HepG2 (cell line): ENCODE measurements around the gene B3GALNT2. TPM values are rescaled to one million over a fixed set of nuclear protein-coding genes. Genes with fewer than 3 reads are reported as not detected.

Experiments
- ATAC-seq: fragments of 200-7000 bp; cut with Tn5 transposase; 3 replicates; pipeline ENCODE4 v1.9.1; 2020; ENCODE audit warnings: mild to moderate bottlenecking, moderate library complexity
- BruUV-seq: library from RNA; stranded (reverse); fragments of 400-500 nt; replicated peaks from 2 replicates; lab custom pipeline; 2021; lab: Mats Ljungman, UMichigan
- CTCF ChIA-PET: fragments of 300-600 bp; formaldehyde crosslinking; extraction: SDS; loops from one replicate; lab custom pipeline; 2021; ENCODE audit warnings: low total read pairs, inconsistent platforms, low intra/inter-chr PET ratio; lab: Yijun Ruan, JAX
- POLR2A ChIA-PET: fragments of 350-600 bp; sonication (Branson Sonifier 250); formaldehyde crosslinking; loops from one replicate; lab custom pipeline; 2020; ENCODE audit warnings: antibody characterized with exemption, inconsistent platforms; lab: Yijun Ruan, JAX
- DNase-seq: peaks from one replicate; pipeline ENCODE4 v3.0.0-alpha.2; 2015; ENCODE audit warnings: low spot score
- FAIRE-seq: peaks from 3 replicates; lab custom pipeline; 2011; peaks lifted over from hg19 to GRCh38; lab: Jason Lieb, UNC
- H2AFZ ChIP-seq: one replicate; pipeline ENCODE4 v1.6.1; 2011; ENCODE audit warnings: low read length, inconsistent platforms
- H3K27ac ChIP-seq: fragments of 300-600 bp; 3 replicates; pipeline ENCODE4 v1.8.0; 2011; ENCODE audit warnings: mixed run types, mild to moderate bottlenecking, mixed read lengths, low read length, inconsistent platforms; ENCODE audit not compliant: insufficient read depth; ENCODE audit errors: extremely low read length
- H3K27me3 ChIP-seq, 2 experiments: fragments of 200-600 bp in 1 of 2; 2 replicates in 1 of 2; 3 replicates in 1 of 2; pipeline versions ENCODE4 v1.6.0 to v1.8.0; 2011; ENCODE audit warnings: low read length in 2 of 2, mild to moderate bottlenecking in 2 of 2, moderate library complexity in 2 of 2, inconsistent platforms in 1 of 2; ENCODE audit not compliant: insufficient read depth in 2 of 2, control insufficient read depth in 1 of 2
- H3K36me3 ChIP-seq, 2 experiments: fragments of 200-600 bp in 1 of 2; replicated peaks in 1 of 2; 2 replicates in 1 of 2; 3 replicates in 1 of 2; pipeline versions ENCODE4 v1.5.1 to v1.8.0; 2011; ENCODE audit warnings: low read length in 2 of 2, inconsistent platforms in 1 of 2; ENCODE audit not compliant: insufficient read depth in 2 of 2, control insufficient read depth in 1 of 2
- H3K4me1 ChIP-seq: 2 replicates; pipeline ENCODE4 v1.5.1; 2012; ENCODE audit warnings: low read length, inconsistent platforms; ENCODE audit not compliant: insufficient read depth
- H3K4me2 ChIP-seq: 2 replicates; pipeline ENCODE4 v1.6.0; 2011; ENCODE audit warnings: low read depth, low read length, inconsistent platforms
- H3K4me3 ChIP-seq, 3 experiments: fragments of 200-600 bp in 1 of 3; sonication (generic), shearing (Covaris generic) in 1 of 3; replicated peaks in 1 of 3; 2 replicates each; pipeline ENCODE4 v1.5.1; 2011 to 2016; ENCODE audit warnings: low read length in 3 of 3, inconsistent platforms in 2 of 3, low read depth in 2 of 3, mild to moderate bottlenecking in 2 of 3, control low read depth in 1 of 3, mixed read lengths in 1 of 3; ENCODE audit not compliant: insufficient read depth in 1 of 3
- H3K79me2 ChIP-seq: one replicate; pipeline ENCODE4 v1.6.1; 2011; ENCODE audit warnings: low read length, inconsistent platforms; ENCODE audit not compliant: insufficient read depth
- H3K9ac ChIP-seq: 2 replicates; pipeline ENCODE4 v1.6.0; 2011; ENCODE audit warnings: mild to moderate bottlenecking, low read depth, low read length, inconsistent platforms; ENCODE audit not compliant: insufficient read depth
- H3K9me3 ChIP-seq: 2 replicates; pipeline ENCODE4 v1.5.1; 2012; ENCODE audit warnings: mild to moderate bottlenecking, low read length
- H4K20me1 ChIP-seq: 2 replicates; pipeline ENCODE4 v1.6.0; 2011; ENCODE audit warnings: inconsistent platforms, mild to moderate bottlenecking, low read length, moderate library complexity; ENCODE audit not compliant: insufficient read depth
- ADNP ChIP-seq: sonication (generic); formaldehyde crosslinking; IDR thresholded peaks from 2 replicates; pipeline ENCODE4 v1.4.0; 2020; ENCODE audit warnings: missing genetic modification reagents
- FOXJ3 ChIP-seq: sonication (generic); formaldehyde crosslinking; IDR thresholded peaks from 2 replicates; pipeline ENCODE4 v1.4.0; 2020; ENCODE audit warnings: missing genetic modification reagents, mild to moderate bottlenecking, borderline replicate concordance
- NFKBIZ ChIP-seq: IDR thresholded peaks from 2 replicates; pipeline ENCODE4 v1.6.1; 2018; ENCODE audit warnings: missing genetic modification reagents, missing compliant biosample characterization
- NPAS2 ChIP-seq: sonication (generic); formaldehyde crosslinking; IDR thresholded peaks from 2 replicates; pipeline ENCODE4 v1.8.0; 2022; ENCODE audit warnings: mild to moderate bottlenecking, missing genetic modification reagents, borderline replicate concordance
- TSC22D2 ChIP-seq: sonication (generic); formaldehyde crosslinking; IDR thresholded peaks from 2 replicates; pipeline ENCODE4 v1.5.1; 2020; ENCODE audit warnings: missing genetic modification reagents, mild to moderate bottlenecking, borderline replicate concordance
- U2AF2 ChIP-seq: fragments of 200-400 bp; formaldehyde crosslinking; IDR thresholded peaks from 2 replicates; pipeline ENCODE4 v1.6.1; 2017; ENCODE audit warnings: low read depth, mild to moderate bottlenecking, low read length
- ZFP41 ChIP-seq: sonication (generic); formaldehyde crosslinking; IDR thresholded peaks from 2 replicates; pipeline ENCODE4 v1.4.0; 2020; ENCODE audit warnings: mild to moderate bottlenecking, missing genetic modification reagents, borderline replicate concordance
- ZMAT5 ChIP-seq: sonication (generic); formaldehyde crosslinking; IDR thresholded peaks from 2 replicates; pipeline ENCODE4 v1.5.0; 2020; ENCODE audit warnings: mild to moderate bottlenecking, low read depth, missing genetic modification reagents, borderline replicate concordance
- ZNF264 ChIP-seq: sonication (generic); formaldehyde crosslinking; IDR thresholded peaks from 2 replicates; pipeline ENCODE4 v1.4.0; 2020; ENCODE audit warnings: missing genetic modification reagents
- ZNF557 ChIP-seq: sonication (generic); formaldehyde crosslinking; IDR thresholded peaks from 2 replicates; pipeline ENCODE4 v1.4.0; 2020; ENCODE audit warnings: missing genetic modification reagents
- ZNF710 ChIP-seq: sonication (generic); formaldehyde crosslinking; IDR thresholded peaks from 2 replicates; pipeline ENCODE4 v1.5.0; 2020; ENCODE audit warnings: mild to moderate bottlenecking, missing genetic modification reagents, borderline replicate concordance
- ZNF773 ChIP-seq: sonication (generic); formaldehyde crosslinking; IDR thresholded peaks from 2 replicates; pipeline ENCODE4 v1.4.0; 2020; ENCODE audit warnings: missing genetic modification reagents, borderline replicate concordance
- WGBS: methylation state at CpG from one replicate; pipeline ENCODE4 v1.1.6; 2017; ENCODE audit warnings: low lambda C conversion rate; 5-methylcytosine and 5-hydroxymethylcytosine counted together
- in situ Hi-C: cut with HindIII; loops from 2 replicates; pipeline ENCODE4 v1.10.0; 2017; ENCODE audit warnings: low pct_unique_long_range_greater_than_20kb; ENCODE audit not compliant: extremely low pct_ligation_motif_present
- intact Hi-C: fragments of 100-400 bp; cut with micrococcal nuclease; formaldehyde crosslinking; loops from one replicate; pipeline ENCODE4 v1.10.0; 2022; ENCODE audit not compliant: unreplicated experiment
- polyA plus RNA-seq, 8 experiments: library from polyadenylated mRNA; depleted of rRNA in 3 of 8; stranded (reverse) in 7 of 8; unstranded in 1 of 8; fragments of >200 nt; fragmentation: Illumina TruSeq in 4 of 8; extraction: Trizol in 4 of 8; gene quantifications; 2 replicates each; pipeline versions ENCODE4 v1.2.1 to v1.2.3, GENCODE V29; 2011 to 2016; ENCODE audit warnings: low read depth in 4 of 8, missing spikeins in 1 of 8, mixed read lengths in 1 of 8; ENCODE audit not compliant: insufficient read depth in 1 of 8
- total RNA-seq, 5 experiments: library from RNA; depleted of rRNA; stranded (reverse); fragments of >200 nt; fragmentation: Illumina TruSeq; extraction: Trizol; gene quantifications; 2 replicates each; pipeline ENCODE4 v1.2.3, GENCODE V29; 2016; ENCODE audit warnings: low read depth in 1 of 5
- TF ChIP-seq, protein P1 (sequence below): sonication (generic); formaldehyde crosslinking; IDR thresholded peaks from 2 replicates; pipeline ENCODE4 v1.4.0; 2020; ENCODE audit warnings: mild to moderate bottlenecking, missing genetic modification reagents
- TF ChIP-seq, protein P2 (sequence below): IDR thresholded peaks from 2 replicates; pipeline ENCODE4 v1.6.1; 2016; ENCODE audit warnings: low read depth, control low read depth
- TF ChIP-seq, protein P3 (sequence below): conservative IDR thresholded peaks from 2 replicates; pipeline ENCODE4 v1.6.1; 2018; ENCODE audit warnings: missing genetic modification reagents
- TF ChIP-seq, protein P4 (sequence below): IDR thresholded peaks from 2 replicates; pipeline ENCODE4 v1.6.1; 2016; ENCODE audit warnings: missing biosample characterization, missing genetic modification reagents, low read depth
- TF ChIP-seq, protein P5 (sequence below): sonication (generic); formaldehyde crosslinking; IDR thresholded peaks from 2 replicates; pipeline ENCODE4 v1.5.0; 2020; ENCODE audit warnings: missing genetic modification reagents

B3GALNT2 gene
- total and polyA plus RNA-seq, 2 of the 13 experiments (the other 11 are each of a cell fraction or from before 2014, with no cell fraction given): 16.5 to 28.9 TPM

GRCh38 chr1:235465066-235465465, 39.2 kb downstream of the B3GALNT2 start:
- FAIRE-seq (no peak), ATAC-seq (no peak), DNase-seq (no peak)
- no peaks in the 10 kb centered on the region for H4K20me1 ChIP-seq
- no peaks in the 10 kb centered on the region for H3K9me3 ChIP-seq
- no peak overlapping the region for H3K4me2 ChIP-seq
- H3K27me3 ChIP-seq: no peaks in the 10 kb centered on the region
- WGBS: 96% methylated on average over 3 of the region's 3 CpGs
- no peak overlapping the region for H3K9ac ChIP-seq
- peaks cover 0 to 6% of the 10 kb centered on the region in 2 experiments; a peak in 2 of 5 replicates for H3K36me3 ChIP-seq
- ChIA-PET POLR2A (no interaction called here), CTCF (no interaction called here)
- H3K79me2 ChIP-seq: no peaks in the 10 kb centered on the region
- no peak overlapping the region for H3K4me3 ChIP-seq
- H3K27ac ChIP-seq: no peak overlapping the region
- in situ Hi-C loops (no loop called here), intact Hi-C loops (no loop called here)
- no peak overlapping the region for H2AFZ ChIP-seq
- no peaks in the 10 kb centered on the region for H3K4me1 ChIP-seq
- BruUV-seq: no TSS peak
- TF ChIP-seq, protein P1, sequence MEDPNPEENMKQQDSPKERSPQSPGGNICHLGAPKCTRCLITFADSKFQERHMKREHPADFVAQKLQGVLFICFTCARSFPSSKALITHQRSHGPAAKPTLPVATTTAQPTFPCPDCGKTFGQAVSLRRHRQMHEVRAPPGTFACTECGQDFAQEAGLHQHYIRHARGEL (CRISPR knock-in tag): no peak
- no peak for TF ChIP-seq ZFP41
- TF ChIP-seq U2AF2: no peak
- no peak for TF ChIP-seq ZMAT5
- TF ChIP-seq ZNF710: no peak
- TF ChIP-seq, protein P2, sequence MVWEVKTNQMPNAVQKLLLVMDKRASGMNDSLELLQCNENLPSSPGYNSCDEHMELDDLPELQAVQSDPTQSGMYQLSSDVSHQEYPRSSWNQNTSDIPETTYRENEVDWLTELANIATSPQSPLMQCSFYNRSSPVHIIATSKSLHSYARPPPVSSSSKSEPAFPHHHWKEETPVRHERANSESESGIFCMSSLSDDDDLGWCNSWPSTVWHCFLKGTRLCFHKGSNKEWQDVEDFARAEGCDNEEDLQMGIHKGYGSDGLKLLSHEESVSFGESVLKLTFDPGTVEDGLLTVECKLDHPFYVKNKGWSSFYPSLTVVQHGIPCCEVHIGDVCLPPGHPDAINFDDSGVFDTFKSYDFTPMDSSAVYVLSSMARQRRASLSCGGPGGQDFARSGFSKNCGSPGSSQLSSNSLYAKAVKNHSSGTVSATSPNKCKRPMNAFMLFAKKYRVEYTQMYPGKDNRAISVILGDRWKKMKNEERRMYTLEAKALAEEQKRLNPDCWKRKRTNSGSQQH: no peak
- no peak for TF ChIP-seq FOXJ3 (CRISPR knock-in tag)
- no peak for TF ChIP-seq NPAS2
- no peak for TF ChIP-seq NFKBIZ (CRISPR knock-in tag)
- no peak for TF ChIP-seq TSC22D2 (CRISPR knock-in tag)
- no peak for TF ChIP-seq ZNF264 (CRISPR knock-in tag)
- TF ChIP-seq, protein P3, sequence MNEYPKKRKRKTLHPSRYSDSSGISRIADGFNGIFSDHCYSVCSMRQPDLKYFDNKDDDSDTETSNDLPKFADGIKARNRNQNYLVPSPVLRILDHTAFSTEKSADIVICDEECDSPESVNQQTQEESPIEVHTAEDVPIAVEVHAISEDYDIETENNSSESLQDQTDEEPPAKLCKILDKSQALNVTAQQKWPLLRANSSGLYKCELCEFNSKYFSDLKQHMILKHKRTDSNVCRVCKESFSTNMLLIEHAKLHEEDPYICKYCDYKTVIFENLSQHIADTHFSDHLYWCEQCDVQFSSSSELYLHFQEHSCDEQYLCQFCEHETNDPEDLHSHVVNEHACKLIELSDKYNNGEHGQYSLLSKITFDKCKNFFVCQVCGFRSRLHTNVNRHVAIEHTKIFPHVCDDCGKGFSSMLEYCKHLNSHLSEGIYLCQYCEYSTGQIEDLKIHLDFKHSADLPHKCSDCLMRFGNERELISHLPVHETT (CRISPR knock-in tag): no peak
- TF ChIP-seq, protein P4, sequence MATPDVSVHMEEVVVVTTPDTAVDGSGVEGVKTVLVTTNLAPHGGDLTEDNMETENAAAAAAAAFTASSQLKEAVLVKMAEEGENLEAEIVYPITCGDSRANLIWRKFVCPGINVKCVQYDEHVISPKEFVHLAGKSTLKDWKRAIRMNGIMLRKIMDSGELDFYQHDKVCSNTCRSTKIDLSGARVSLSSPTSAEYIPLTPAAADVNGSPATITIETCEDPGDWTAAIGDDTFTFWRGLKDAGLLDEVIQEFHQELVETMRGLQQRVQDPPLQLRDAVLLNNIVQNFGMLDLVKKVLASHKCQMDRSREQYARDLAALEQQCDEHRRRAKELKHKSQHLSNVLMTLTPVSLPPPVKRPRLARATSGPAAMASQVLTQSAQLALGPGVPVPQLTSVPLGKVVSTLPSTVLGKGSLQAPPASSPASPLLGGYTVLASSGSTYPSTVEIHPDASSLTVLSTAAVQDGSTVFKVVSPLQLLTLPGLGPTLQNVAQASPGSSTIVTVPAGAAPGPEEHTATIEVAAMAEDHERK: no peak
- no peak for TF ChIP-seq ADNP
- TF ChIP-seq ZNF773 (CRISPR knock-in tag): no peak
- no peak for TF ChIP-seq ZNF557 (CRISPR knock-in tag)
- TF ChIP-seq, protein P5, sequence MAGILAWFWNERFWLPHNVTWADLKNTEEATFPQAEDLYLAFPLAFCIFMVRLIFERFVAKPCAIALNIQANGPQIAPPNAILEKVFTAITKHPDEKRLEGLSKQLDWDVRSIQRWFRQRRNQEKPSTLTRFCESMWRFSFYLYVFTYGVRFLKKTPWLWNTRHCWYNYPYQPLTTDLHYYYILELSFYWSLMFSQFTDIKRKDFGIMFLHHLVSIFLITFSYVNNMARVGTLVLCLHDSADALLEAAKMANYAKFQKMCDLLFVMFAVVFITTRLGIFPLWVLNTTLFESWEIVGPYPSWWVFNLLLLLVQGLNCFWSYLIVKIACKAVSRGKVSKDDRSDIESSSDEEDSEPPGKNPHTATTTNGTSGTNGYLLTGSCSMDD (CRISPR knock-in tag): no peak
